ENCODE measurements around the gene STPG2.

DNA sequence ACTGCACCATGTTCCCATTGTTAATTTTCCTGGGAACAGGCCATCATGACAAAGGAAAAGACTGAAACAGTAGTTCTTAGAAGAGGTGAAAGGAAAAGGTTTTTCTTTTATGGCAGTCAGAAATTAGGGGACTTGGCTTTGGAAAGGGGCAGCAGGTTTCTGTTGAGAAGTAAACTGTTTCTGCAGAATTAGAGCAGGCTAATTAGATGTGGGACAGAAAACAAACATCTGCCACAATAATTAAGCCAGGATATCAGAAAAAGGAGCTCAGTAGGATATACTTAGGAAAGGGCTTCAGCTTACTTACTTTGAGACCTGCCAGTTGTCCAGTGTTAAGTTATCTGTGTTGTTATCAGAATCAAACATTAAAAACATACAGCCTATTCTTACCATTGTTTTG is 36.7 kb upstream of the STPG2 start:
- TF ChIP-seq, protein P1, sequence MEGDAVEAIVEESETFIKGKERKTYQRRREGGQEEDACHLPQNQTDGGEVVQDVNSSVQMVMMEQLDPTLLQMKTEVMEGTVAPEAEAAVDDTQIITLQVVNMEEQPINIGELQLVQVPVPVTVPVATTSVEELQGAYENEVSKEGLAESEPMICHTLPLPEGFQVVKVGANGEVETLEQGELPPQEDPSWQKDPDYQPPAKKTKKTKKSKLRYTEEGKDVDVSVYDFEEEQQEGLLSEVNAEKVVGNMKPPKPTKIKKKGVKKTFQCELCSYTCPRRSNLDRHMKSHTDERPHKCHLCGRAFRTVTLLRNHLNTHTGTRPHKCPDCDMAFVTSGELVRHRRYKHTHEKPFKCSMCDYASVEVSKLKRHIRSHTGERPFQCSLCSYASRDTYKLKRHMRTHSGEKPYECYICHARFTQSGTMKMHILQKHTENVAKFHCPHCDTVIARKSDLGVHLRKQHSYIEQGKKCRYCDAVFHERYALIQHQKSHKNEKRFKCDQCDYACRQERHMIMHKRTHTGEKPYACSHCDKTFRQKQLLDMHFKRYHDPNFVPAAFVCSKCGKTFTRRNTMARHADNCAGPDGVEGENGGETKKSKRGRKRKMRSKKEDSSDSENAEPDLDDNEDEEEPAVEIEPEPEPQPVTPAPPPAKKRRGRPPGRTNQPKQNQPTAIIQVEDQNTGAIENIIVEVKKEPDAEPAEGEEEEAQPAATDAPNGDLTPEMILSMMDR (IDR thresholded peaks at IDR 0.05): no peak
- TF ChIP-seq POLR2A (IDR thresholded peaks at IDR 0.05): no peak
